Endodermal cell (in vitro differentiated cells): ENCODE data around the gene LLCFC1. TPM values are rescaled to one million over a fixed set of nuclear protein-coding genes. Genes with fewer than 3 reads are reported as not detected.

Experiments
- DNase-seq: peaks from one replicate; pipeline ENCODE4 v3.0.0-alpha.2; 2017
- H3K27ac ChIP-seq: 2 replicates; pipeline ENCODE4 v1.5.1; 2013; ENCODE audit warnings: mild to moderate bottlenecking, low read depth, low read length, moderate library complexity
- H3K27me3 ChIP-seq: 2 replicates; pipeline ENCODE4 v1.6.1; 2013; ENCODE audit warnings: mild to moderate bottlenecking, low read length, moderate library complexity; ENCODE audit not compliant: insufficient read depth, control insufficient read depth, poor library complexity, severe bottlenecking
- H3K36me3 ChIP-seq: 2 replicates; pipeline ENCODE4 v1.7.0; 2013; ENCODE audit warnings: mild to moderate bottlenecking, low read length, moderate library complexity; ENCODE audit not compliant: control insufficient read depth, insufficient read depth
- H3K4me1 ChIP-seq: one replicate; pipeline ENCODE4 v1.7.0; 2013; ENCODE audit warnings: low read length; ENCODE audit not compliant: control insufficient read depth, insufficient read depth
- H3K4me3 ChIP-seq: 2 replicates; pipeline ENCODE4 v1.5.1; 2013; ENCODE audit warnings: mild to moderate bottlenecking, low read length, moderate library complexity
- H3K9ac ChIP-seq: 2 replicates; pipeline ENCODE4 v1.6.1; 2013; ENCODE audit warnings: mild to moderate bottlenecking, low read length, moderate library complexity; ENCODE audit not compliant: poor library complexity, severe bottlenecking; ENCODE audit errors: extremely low read depth
- H3K9me3 ChIP-seq: 2 replicates; pipeline ENCODE4 v1.6.1; 2013; ENCODE audit warnings: mild to moderate bottlenecking, low read length, moderate library complexity; ENCODE audit not compliant: control insufficient read depth
- H3K27ac Mint-ChIP-seq: 2 replicates; pipeline ENCODE4 v1.8.0; 2020; ENCODE audit warnings: mixed read lengths
- H3K27me3 Mint-ChIP-seq: 2 replicates; pipeline ENCODE4 v1.8.0; 2021; ENCODE audit warnings: mild to moderate bottlenecking, mixed read lengths; ENCODE audit not compliant: insufficient read depth
- H3K36me3 Mint-ChIP-seq: 2 replicates; pipeline ENCODE4 v1.8.0; 2020; ENCODE audit warnings: low read depth, mixed read lengths
- H3K4me1 Mint-ChIP-seq: 2 replicates; pipeline ENCODE4 v1.8.0; 2020; ENCODE audit warnings: mixed read lengths
- H3K4me3 Mint-ChIP-seq: 2 replicates; pipeline ENCODE4 v1.8.0; 2020; ENCODE audit warnings: mild to moderate bottlenecking, moderate library complexity, mixed read lengths
- H3K9me3 Mint-ChIP-seq: 2 replicates; pipeline ENCODE4 v1.8.0; 2020; ENCODE audit warnings: mild to moderate bottlenecking, mixed read lengths
- WGBS, 2 experiments: methylation state at CpG; one replicate each; pipeline versions ENCODE4 v1.1.5 to v1.1.7; 2013; ENCODE audit warnings: missing lambda C conversion rate in 2 of 2, mixed read lengths in 1 of 2; ENCODE audit not compliant: insufficient coverage in 1 of 2, insufficient read length in 1 of 2; 5-methylcytosine and 5-hydroxymethylcytosine counted together
- total RNA-seq, 2 donors: library from RNA; stranded (reverse); fragmentation: NEBNext Ultra II Directional in 1 of 2; extraction: Animal tissue kit (Norgen Biotek cat#: 25700) in 1 of 2; gene quantifications; 2 replicates in 1 of 2; 3 replicates in 1 of 2; pipeline ENCODE4 v1.2.1, GENCODE V29; 2021
- TF ChIP-seq, protein P1 (sequence below): fragments of 200-600 bp; sonication (generic); conservative IDR thresholded peaks from 2 replicates; pipeline ENCODE4 v1.5.0; 2021; ENCODE audit warnings: antibody characterized with exemption, mild to moderate bottlenecking

LLCFC1 gene
- total RNA-seq, 2 donors from 2014 or later: not detected

DNA sequence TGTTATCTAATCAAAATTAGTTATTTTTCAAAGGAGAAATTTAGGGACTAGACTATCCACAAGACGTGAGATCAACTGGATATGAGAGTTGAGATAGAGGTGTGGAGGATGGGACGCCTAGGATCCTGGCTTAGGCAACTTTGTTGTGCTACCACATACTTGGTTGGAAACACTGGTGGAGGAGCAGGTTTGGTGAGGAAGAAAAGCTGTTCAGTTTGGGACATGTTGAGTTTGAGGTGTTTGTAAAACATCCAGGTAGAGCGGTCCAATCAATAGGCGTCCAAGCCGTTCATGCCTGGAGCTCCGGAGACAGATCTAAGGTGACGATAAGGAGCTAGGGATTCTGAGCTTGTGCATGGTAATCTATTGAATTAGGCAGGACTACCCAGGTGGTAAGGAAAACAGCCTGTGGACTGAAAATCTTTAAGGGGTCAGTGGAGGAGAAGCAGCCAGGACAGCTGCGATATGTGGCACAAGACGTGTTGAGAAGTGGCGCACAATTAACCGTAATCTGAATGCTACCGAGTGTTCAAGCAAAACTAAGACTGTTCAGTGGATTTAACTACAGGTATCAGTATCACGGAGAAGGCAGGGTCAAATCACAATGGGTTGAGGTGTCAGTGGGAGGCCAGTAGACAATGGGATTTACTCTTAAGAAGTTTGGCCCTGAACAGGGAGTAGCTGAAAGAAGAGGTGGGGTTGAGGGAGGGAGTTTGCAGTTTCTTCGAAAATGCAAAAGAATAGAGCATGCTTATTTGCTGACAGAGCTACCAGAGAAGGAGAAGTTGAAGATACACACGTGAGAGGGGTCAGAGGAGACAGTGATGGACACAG lies 37.6 kb upstream of the LLCFC1 start:
- peak; percentile 43 for DNase-seq
- H3K36me3 Mint-ChIP-seq: no peaks in the 10 kb centered on the region
- H3K4me3 Mint-ChIP-seq: no peak overlapping the region
- Histone ChIP-seq H3K4me3 (no peak overlapping the region), H3K9me3 (peaks cover 44% of the 10 kb centered on the region), H3K27me3 (peaks cover 9% of the 10 kb centered on the region), H3K4me1 (no peaks in the 10 kb centered on the region), H3K36me3 (no peaks in the 10 kb centered on the region), H3K9ac (no peak overlapping the region), H3K27ac (no peak overlapping the region)
- 77 to 83% methylated on average over 15 of the region's 15 CpGs for WGBS, 2 experiments
- TF ChIP-seq, protein P1, sequence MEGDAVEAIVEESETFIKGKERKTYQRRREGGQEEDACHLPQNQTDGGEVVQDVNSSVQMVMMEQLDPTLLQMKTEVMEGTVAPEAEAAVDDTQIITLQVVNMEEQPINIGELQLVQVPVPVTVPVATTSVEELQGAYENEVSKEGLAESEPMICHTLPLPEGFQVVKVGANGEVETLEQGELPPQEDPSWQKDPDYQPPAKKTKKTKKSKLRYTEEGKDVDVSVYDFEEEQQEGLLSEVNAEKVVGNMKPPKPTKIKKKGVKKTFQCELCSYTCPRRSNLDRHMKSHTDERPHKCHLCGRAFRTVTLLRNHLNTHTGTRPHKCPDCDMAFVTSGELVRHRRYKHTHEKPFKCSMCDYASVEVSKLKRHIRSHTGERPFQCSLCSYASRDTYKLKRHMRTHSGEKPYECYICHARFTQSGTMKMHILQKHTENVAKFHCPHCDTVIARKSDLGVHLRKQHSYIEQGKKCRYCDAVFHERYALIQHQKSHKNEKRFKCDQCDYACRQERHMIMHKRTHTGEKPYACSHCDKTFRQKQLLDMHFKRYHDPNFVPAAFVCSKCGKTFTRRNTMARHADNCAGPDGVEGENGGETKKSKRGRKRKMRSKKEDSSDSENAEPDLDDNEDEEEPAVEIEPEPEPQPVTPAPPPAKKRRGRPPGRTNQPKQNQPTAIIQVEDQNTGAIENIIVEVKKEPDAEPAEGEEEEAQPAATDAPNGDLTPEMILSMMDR: no peak
- H3K27me3 Mint-ChIP-seq: peaks cover 22% of the 10 kb centered on the region
- peaks cover 20% of the 10 kb centered on the region for H3K4me1 Mint-ChIP-seq
- H3K27ac Mint-ChIP-seq: peak overlapping the region; percentile 36
- H3K9me3 Mint-ChIP-seq: peaks cover 39% of the 10 kb centered on the region

DNA sequence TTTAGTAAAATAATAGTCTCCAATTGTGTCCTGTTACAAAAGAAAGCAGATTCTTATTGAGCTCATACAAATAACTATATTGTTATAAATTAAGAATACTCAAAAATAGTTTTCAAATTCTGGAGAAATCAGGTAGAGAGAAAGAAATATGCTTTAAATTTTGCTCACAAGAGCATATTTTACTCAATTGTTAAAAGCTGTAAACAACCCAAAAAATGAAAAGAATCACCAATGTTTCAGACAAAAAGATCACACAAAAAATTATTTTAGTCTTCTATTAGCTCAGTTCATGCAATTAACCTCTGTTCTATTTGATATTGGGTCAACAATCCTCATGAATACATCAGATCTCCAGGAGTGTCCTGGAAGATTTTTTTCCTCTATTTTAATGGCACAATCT lies 35.2 kb upstream of the LLCFC1 start:
- Histone ChIP-seq H3K36me3 (no peaks in the 10 kb centered on the region), H3K4me1 (no peaks in the 10 kb centered on the region), H3K4me3 (peak overlapping the region; percentile 30), H3K9ac (no peak overlapping the region), H3K9me3 (peaks cover 52% of the 10 kb centered on the region), H3K27ac (no peak overlapping the region), H3K27me3 (no peaks in the 10 kb centered on the region)
- TF ChIP-seq, protein P1: no peak
- no peak overlapping the region for H3K27ac Mint-ChIP-seq
- H3K9me3 Mint-ChIP-seq: peaks cover 46% of the 10 kb centered on the region
- no peak for DNase-seq
- H3K27me3 Mint-ChIP-seq: peaks cover 13% of the 10 kb centered on the region
- H3K4me3 Mint-ChIP-seq: no peak overlapping the region
- no peaks in the 10 kb centered on the region for H3K36me3 Mint-ChIP-seq
- peaks cover 13% of the 10 kb centered on the region for H3K4me1 Mint-ChIP-seq

DNA sequence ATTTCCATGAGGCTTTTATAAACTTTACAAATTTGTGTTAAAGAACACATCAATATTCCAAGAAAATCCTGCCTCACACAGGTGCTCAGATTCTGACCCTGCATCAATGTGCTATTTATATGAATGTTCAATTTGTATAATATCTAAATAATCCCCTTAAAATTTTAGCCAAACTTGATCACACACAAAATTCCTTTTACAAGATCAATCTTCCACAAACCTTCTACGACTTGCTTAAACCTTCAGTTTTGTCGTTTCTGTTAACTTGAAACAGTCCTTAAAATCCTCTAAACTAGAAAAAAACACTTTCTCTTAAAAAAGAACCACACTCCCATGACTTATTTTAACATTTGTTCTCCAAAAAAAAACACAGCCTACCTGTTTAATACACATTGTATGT lies 33.5 kb upstream of the LLCFC1 start:
- Mint-ChIP-seq H3K27me3 (peaks cover 11% of the 10 kb centered on the region), H3K4me3 (no peak overlapping the region), H3K4me1 (peaks cover 14% of the 10 kb centered on the region), H3K9me3 (peaks cover 46% of the 10 kb centered on the region), H3K27ac (no peak overlapping the region), H3K36me3 (no peaks in the 10 kb centered on the region)
- Histone ChIP-seq H3K4me3 (no peak overlapping the region), H3K9ac (no peak overlapping the region), H3K4me1 (no peaks in the 10 kb centered on the region), H3K9me3 (peaks cover 52% of the 10 kb centered on the region), H3K36me3 (no peaks in the 10 kb centered on the region), H3K27ac (no peak overlapping the region), H3K27me3 (no peaks in the 10 kb centered on the region)
- TF ChIP-seq, protein P1: no peak
- WGBS, 2 experiments: 75 to 80% methylated on average over 2 of the region's 2 CpGs
- no peak for DNase-seq
